GM23338 (cell line): Measurements from ENCODE around the gene PCBP4. TPM values are rescaled to one million over a fixed set of nuclear protein-coding genes. Genes with fewer than 3 reads are reported as not detected.

Source experiments
- ATAC-seq: fragments of 200-7000 bp; cut with Tn5 transposase; 3 replicates; pipeline ENCODE4 v1.9.1; 2020
- DNase-seq: peaks from one replicate; pipeline ENCODE4 v3.0.0-alpha.2; 2015; ENCODE audit warnings: low spot score
- H2AFZ ChIP-seq: fragments of 200-600 bp; sonication (generic); 2 replicates; pipeline ENCODE4 v1.8.0; 2016; ENCODE audit warnings: antibody characterized with exemption, mild to moderate bottlenecking, moderate library complexity
- H3F3A ChIP-seq: fragments of 200-600 bp; sonication (generic); replicated peaks from 2 replicates; pipeline ENCODE4 v1.8.0; 2017; ENCODE audit warnings: antibody characterized with exemption, mixed run types, low read depth
- H3K27ac ChIP-seq: fragments of 200-600 bp; sonication (generic); 2 replicates; pipeline ENCODE4 v1.6.1; 2016; ENCODE audit warnings: low read depth
- H3K27me3 ChIP-seq: fragments of 200-600 bp; sonication (generic); 2 replicates; pipeline ENCODE4 v1.8.0; 2016; ENCODE audit warnings: mild to moderate bottlenecking, mixed run types, moderate library complexity; ENCODE audit not compliant: insufficient read depth
- H3K36me3 ChIP-seq: fragments of 200-600 bp; sonication (generic); 2 replicates; pipeline ENCODE4 v1.8.0; 2016; ENCODE audit warnings: mild to moderate bottlenecking; ENCODE audit not compliant: insufficient read depth
- H3K4me1 ChIP-seq: fragments of 200-600 bp; sonication (generic); 2 replicates; pipeline ENCODE4 v1.8.0; 2016; ENCODE audit warnings: mild to moderate bottlenecking, moderate library complexity; ENCODE audit not compliant: insufficient read depth
- H3K4me2 ChIP-seq: fragments of 200-600 bp; sonication (generic); 2 replicates; pipeline ENCODE4 v1.7.1; 2017; ENCODE audit warnings: mixed run types
- H3K4me3 ChIP-seq: fragments of 200-600 bp; sonication (generic); 2 replicates; pipeline ENCODE4 v1.6.1; 2016; ENCODE audit warnings: mixed run types
- H3K79me2 ChIP-seq: fragments of 200-600 bp; sonication (generic); replicated peaks from 2 replicates; pipeline ENCODE4 v1.8.0; 2017; ENCODE audit warnings: mild to moderate bottlenecking; ENCODE audit not compliant: insufficient read depth
- H3K9me2 ChIP-seq: fragments of 200-600 bp; sonication (generic); 2 replicates; pipeline ENCODE4 v1.8.0; 2017; ENCODE audit not compliant: insufficient read depth
- H4K20me1 ChIP-seq: fragments of 200-600 bp; sonication (generic); replicated peaks from 2 replicates; pipeline ENCODE4 v1.8.0; 2017; ENCODE audit warnings: mild to moderate bottlenecking; ENCODE audit not compliant: insufficient read depth
- H3K27ac Mint-ChIP-seq: 2 replicates; pipeline ENCODE4 v1.8.0; 2020; ENCODE audit warnings: inconsistent platforms, mild to moderate bottlenecking, moderate library complexity, mixed read lengths
- H3K27me3 Mint-ChIP-seq: 3 replicates; pipeline ENCODE4 v1.8.0; 2022; ENCODE audit warnings: low read depth, mild to moderate bottlenecking, moderate library complexity, mixed read lengths, inconsistent platforms; ENCODE audit not compliant: insufficient read depth, poor library complexity
- H3K36me3 Mint-ChIP-seq: 3 replicates; pipeline ENCODE4 v1.8.0; 2021; ENCODE audit warnings: low read depth, mild to moderate bottlenecking, inconsistent platforms, moderate library complexity, mixed read lengths
- H3K4me1 Mint-ChIP-seq: 3 replicates; pipeline ENCODE4 v1.8.0; 2020; ENCODE audit warnings: mild to moderate bottlenecking, inconsistent platforms, mixed read lengths
- H3K4me3 Mint-ChIP-seq: 3 replicates; pipeline ENCODE4 v1.8.0; 2021; ENCODE audit warnings: moderate library complexity, mild to moderate bottlenecking, inconsistent platforms, mixed read lengths
- H3K9me3 Mint-ChIP-seq: 3 replicates; pipeline ENCODE4 v1.8.0; 2020; ENCODE audit warnings: moderate library complexity, mild to moderate bottlenecking, inconsistent platforms, mixed read lengths
- CREB1 ChIP-seq: fragments of 250-450 bp; sonication (Bioruptor Pico); IDR thresholded peaks from 2 replicates; pipeline ENCODE4 v1.5.0; 2020; ENCODE audit warnings: low read depth, mild to moderate bottlenecking, moderate library complexity
- CTCF ChIP-seq, 2 experiments: fragments of 200-600 bp in 1 of 2; sonication (generic) in 1 of 2; conservative IDR thresholded peaks; 2 replicates each; pipeline versions ENCODE4 v1.5.1 to v1.6.1; 2016 to 2017; ENCODE audit warnings: antibody characterized with exemption in 2 of 2, low read depth in 2 of 2, mild to moderate bottlenecking in 2 of 2, moderate library complexity in 1 of 2
- ETS1 ChIP-seq: IDR thresholded peaks from 2 replicates; pipeline ENCODE4 v1.6.1; 2016; ENCODE audit warnings: antibody characterized with exemption
- EZH2 ChIP-seq: fragments of 200-600 bp; sonication (generic); IDR thresholded peaks from one replicate; pipeline ENCODE4 v1.8.0; 2017; ENCODE audit warnings: antibody characterized with exemption, mild to moderate bottlenecking, low read depth; ENCODE audit not compliant: unreplicated experiment
- EZH2phosphoT487 ChIP-seq: fragments of 200-600 bp; sonication (generic); IDR thresholded peaks from one replicate; pipeline ENCODE4 v1.8.1; 2018; ENCODE audit warnings: antibody characterized with exemption; ENCODE audit not compliant: unreplicated experiment
- JUNB ChIP-seq: IDR thresholded peaks from one replicate; pipeline ENCODE4 v1.6.1; 2016; ENCODE audit warnings: antibody characterized with exemption; ENCODE audit not compliant: unreplicated experiment
- NANOG ChIP-seq: IDR thresholded peaks from 2 replicates; pipeline ENCODE4 v1.6.1; 2016; ENCODE audit warnings: antibody characterized with exemption, borderline replicate concordance
- POLR2AphosphoS5 ChIP-seq: IDR thresholded peaks from 2 replicates; pipeline ENCODE4 v1.6.1; 2016; ENCODE audit warnings: antibody characterized with exemption, low read depth
- REST ChIP-seq: IDR thresholded peaks from one replicate; pipeline ENCODE4 v1.6.1; 2018; ENCODE audit warnings: antibody characterized with exemption; ENCODE audit not compliant: unreplicated experiment
- STAT1 ChIP-seq: IDR thresholded peaks from one replicate; pipeline ENCODE4 v1.6.1; 2016; ENCODE audit warnings: antibody characterized with exemption; ENCODE audit not compliant: unreplicated experiment
- ZNF114 ChIP-seq: fragments of 250-450 bp; sonication (Bioruptor Pico); IDR thresholded peaks from 2 replicates; pipeline ENCODE4 v1.5.0; 2020; ENCODE audit warnings: mild to moderate bottlenecking, moderate library complexity
- ZNF331 ChIP-seq: fragments of 250-450 bp; sonication (Bioruptor Pico); IDR thresholded peaks from 2 replicates; pipeline ENCODE4 v1.5.0; 2020; ENCODE audit warnings: low read depth, mild to moderate bottlenecking, moderate library complexity
- polyA plus RNA-seq: library from polyadenylated mRNA; unstranded; fragments of >200 nt; fragmentation: Nextera tagmentation; extraction: Ambion mirVana; gene quantifications from 2 replicates; pipeline ENCODE4 v1.2.1, GENCODE V29; 2016
- total RNA-seq: library from RNA; depleted of rRNA; stranded (reverse); fragments of >200 nt; shearing (Covaris generic); gene quantifications from 2 replicates; pipeline ENCODE4 v1.2.3, GENCODE V29; 2014

PCBP4 gene
- total and polyA plus RNA-seq, 2 experiments from 2014 or later: 11.8 to 37.6 TPM

GRCh38 chr3:51995346-51996163, 28.3 kb upstream of the PCBP4 start, which contains the start of gene RPL29 (continued):
- TF ChIP-seq REST (peak; percentile 31), ZNF331 (no peak), ETS1 (peak; percentile 94), ZNF114 (CRISPR knock-in tag) (no peak), STAT1 (no peak), NANOG (no peak), POLR2AphosphoS5 (peak; percentile 98)

- Histone ChIP-seq H3F3A (peaks cover 43% of the 10 kb centered on the region), H3K4me3 (peak overlapping the region; percentile 94), H3K79me2 (peaks cover 18% of the 10 kb centered on the region), H3K9me2 (no peaks in the 10 kb centered on the region), H3K27me3 (no peaks in the 10 kb centered on the region), H3K36me3 (peaks cover 28% of the 10 kb centered on the region), H3K4me2 (peak overlapping the region; percentile 100), H4K20me1 (peaks cover 12% of the 10 kb centered on the region), H2AFZ (no peak overlapping the region), H3K4me1 (peaks cover 25% of the 10 kb centered on the region), H3K27ac (peak overlapping the region; percentile 92)
- Mint-ChIP-seq H3K9me3 (peaks cover 4% of the 10 kb centered on the region; the same call in 1 of the 3 replicates), H3K27me3 (peaks cover 24% of the 10 kb centered on the region), H3K27ac (peak overlapping the region; percentile 100), H3K36me3 (peaks cover 49% of the 10 kb centered on the region), H3K4me3 (peak overlapping the region; percentile 100), H3K4me1 (peaks cover 29% of the 10 kb centered on the region)
- ATAC-seq: no peak
- DNase-seq: no peak
- TF ChIP-seq JUNB (no peak), ZNF331 (no peak), CTCF (conservative IDR thresholded peaks at IDR 0.05; ENCODE audit: low read depth in 2 of 2) (no peak), CREB1 (CRISPR knock-in tag) (no peak), EZH2 (no peak), REST (no peak), EZH2phosphoT487 (no peak), NANOG (no peak), ZNF114 (CRISPR knock-in tag) (no peak), ETS1 (no peak), STAT1 (no peak), POLR2AphosphoS5 (no peak; the same call in 1 of the 2 replicates)
Measured at GRCh38 chr3:51994530-51994929, 27.3 kb upstream of the PCBP4 start.
